ENCODE data around the gene MAD1L1. TPM values are rescaled to one million over a fixed set of nuclear protein-coding genes. Genes with fewer than 3 reads are reported as not detected.

The MAD1L1 gene
- total RNA-seq, 1 donor from 2014 or later, result 16.2 TPM

GRCh38 chr7:2016021-2016631 lies 216.6 kb downstream of the MAD1L1 start:
- H3K27me3 ChIP-seq (ENCODE audit: low read depth), result no peaks in the 10 kb centered on the region
- H3K4me3 ChIP-seq, result no peak overlapping the region
- no peak overlapping the region for H3K27ac ChIP-seq (replicated peaks)
- H3K9me3 ChIP-seq (replicated peaks), result no peaks in the 10 kb centered on the region
- intact Hi-C loops (cut with micrococcal nuclease), result no loop called here
- peaks cover 4% of the 10 kb centered on the region for H3K36me3 ChIP-seq
- peaks cover 33% of the 10 kb centered on the region for H3K4me1 ChIP-seq
- TF ChIP-seq, protein P1, sequence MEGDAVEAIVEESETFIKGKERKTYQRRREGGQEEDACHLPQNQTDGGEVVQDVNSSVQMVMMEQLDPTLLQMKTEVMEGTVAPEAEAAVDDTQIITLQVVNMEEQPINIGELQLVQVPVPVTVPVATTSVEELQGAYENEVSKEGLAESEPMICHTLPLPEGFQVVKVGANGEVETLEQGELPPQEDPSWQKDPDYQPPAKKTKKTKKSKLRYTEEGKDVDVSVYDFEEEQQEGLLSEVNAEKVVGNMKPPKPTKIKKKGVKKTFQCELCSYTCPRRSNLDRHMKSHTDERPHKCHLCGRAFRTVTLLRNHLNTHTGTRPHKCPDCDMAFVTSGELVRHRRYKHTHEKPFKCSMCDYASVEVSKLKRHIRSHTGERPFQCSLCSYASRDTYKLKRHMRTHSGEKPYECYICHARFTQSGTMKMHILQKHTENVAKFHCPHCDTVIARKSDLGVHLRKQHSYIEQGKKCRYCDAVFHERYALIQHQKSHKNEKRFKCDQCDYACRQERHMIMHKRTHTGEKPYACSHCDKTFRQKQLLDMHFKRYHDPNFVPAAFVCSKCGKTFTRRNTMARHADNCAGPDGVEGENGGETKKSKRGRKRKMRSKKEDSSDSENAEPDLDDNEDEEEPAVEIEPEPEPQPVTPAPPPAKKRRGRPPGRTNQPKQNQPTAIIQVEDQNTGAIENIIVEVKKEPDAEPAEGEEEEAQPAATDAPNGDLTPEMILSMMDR (IDR thresholded peaks at IDR 0.05; ENCODE audit: borderline replicate concordance), result no peak
- DNase-seq, result peak; percentile 7

GRCh38 chr7:2015251-2015871 lies 217.4 kb downstream of the MAD1L1 start:
- peak; percentile 7 for DNase-seq
- Histone ChIP-seq H3K4me3 (no peak overlapping the region), H3K27me3 (ENCODE audit: low read depth) (no peaks in the 10 kb centered on the region), H3K27ac (replicated peaks) (no peak overlapping the region), H3K9me3 (replicated peaks) (no peaks in the 10 kb centered on the region), H3K4me1 (peaks cover 35% of the 10 kb centered on the region), H3K36me3 (peaks cover 4% of the 10 kb centered on the region)
- TF ChIP-seq, protein P1 (IDR thresholded peaks at IDR 0.05; ENCODE audit: borderline replicate concordance), result no peak
- intact Hi-C loops (cut with micrococcal nuclease), result no loop called here

- intact Hi-C loops (cut with micrococcal nuclease), result no loop called here
- H3K36me3 ChIP-seq, result peaks cover 4% of the 10 kb centered on the region
- no peak overlapping the region for H3K4me3 ChIP-seq
- H3K27ac ChIP-seq (replicated peaks), result no peak overlapping the region
- H3K9me3 ChIP-seq (replicated peaks), result no peaks in the 10 kb centered on the region
- no peaks in the 10 kb centered on the region for H3K27me3 ChIP-seq (ENCODE audit: low read depth)
- TF ChIP-seq, protein P1 (IDR thresholded peaks at IDR 0.05; ENCODE audit: borderline replicate concordance), result no peak
- DNase-seq, result peak; percentile 12
- peaks cover 35% of the 10 kb centered on the region for H3K4me1 ChIP-seq
Observed at GRCh38 chr7:2014391-2015241, 218.1 kb downstream of the MAD1L1 start.

DNA sequence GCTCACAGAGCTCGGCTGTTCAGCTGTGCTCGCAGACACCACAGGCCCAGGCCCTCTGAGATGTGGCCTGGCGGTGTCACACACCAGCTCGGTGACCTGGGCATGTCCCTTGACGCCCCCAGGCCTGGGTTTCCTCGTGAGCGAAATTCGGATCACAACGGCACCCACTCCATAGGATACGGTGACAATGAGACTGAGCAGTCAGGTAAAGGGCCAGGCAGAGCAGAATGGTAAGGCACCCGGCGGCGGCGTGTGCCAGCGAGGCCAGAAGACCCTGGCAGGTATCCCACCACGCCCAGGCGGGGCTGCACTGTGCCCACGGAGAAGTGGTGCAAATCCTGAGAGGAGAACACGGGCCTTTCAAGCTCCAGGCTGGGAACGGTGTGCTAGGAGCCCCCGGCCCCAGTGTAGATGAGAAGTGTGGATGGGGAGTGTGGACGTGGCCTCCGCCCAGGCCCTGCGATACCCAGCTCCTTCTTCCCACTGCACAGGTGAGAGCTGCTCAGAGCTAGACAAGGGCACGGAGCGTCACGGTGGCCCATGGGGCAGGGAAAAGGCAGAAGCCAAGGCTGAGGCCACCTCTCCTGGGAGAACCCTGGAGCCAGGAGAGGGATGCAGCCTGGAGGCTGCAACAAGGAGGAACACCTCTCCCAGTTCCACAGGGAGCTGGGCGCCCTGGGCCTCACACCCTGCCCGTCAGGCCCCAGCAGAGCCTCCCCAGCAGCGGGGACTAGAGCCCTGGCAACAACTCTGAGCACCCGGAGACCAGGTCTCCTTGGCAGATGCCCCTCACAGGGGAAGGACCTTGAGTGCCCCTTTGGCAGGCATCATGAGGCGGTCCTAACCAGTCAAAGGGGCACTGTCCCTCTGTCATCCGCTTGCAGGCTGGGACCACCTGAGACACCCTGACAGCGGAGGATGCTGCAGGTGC lies 219.1 kb downstream of the MAD1L1 start:
- intact Hi-C loops (cut with micrococcal nuclease), result no loop called here
- TF ChIP-seq, protein P1 (IDR thresholded peaks at IDR 0.05; ENCODE audit: borderline replicate concordance), result no peak
- peaks cover 33% of the 10 kb centered on the region for H3K4me1 ChIP-seq
- H3K4me3 ChIP-seq, result no peak overlapping the region
- peaks cover 4% of the 10 kb centered on the region for H3K36me3 ChIP-seq
- H3K27ac ChIP-seq (replicated peaks), result no peak overlapping the region
- H3K27me3 ChIP-seq (ENCODE audit: low read depth), result no peaks in the 10 kb centered on the region
- DNase-seq, result peak; percentile 13
- no peaks in the 10 kb centered on the region for H3K9me3 ChIP-seq (replicated peaks)

- H3K4me1 ChIP-seq, result peaks cover 37% of the 10 kb centered on the region
- H3K27me3 ChIP-seq (ENCODE audit: low read depth), result no peaks in the 10 kb centered on the region
- intact Hi-C loops (cut with micrococcal nuclease), result no loop called here
- peak overlapping the region; percentile 23 for H3K27ac ChIP-seq (replicated peaks)
- peaks cover 4% of the 10 kb centered on the region for H3K36me3 ChIP-seq
- no peaks in the 10 kb centered on the region for H3K9me3 ChIP-seq (replicated peaks)
- DNase-seq, result peak; percentile 61
- H3K4me3 ChIP-seq, result no peak overlapping the region
- TF ChIP-seq, protein P1 (IDR thresholded peaks at IDR 0.05; ENCODE audit: borderline replicate concordance), result no peak
Observed at GRCh38 chr7:2012981-2013380, 219.8 kb downstream of the MAD1L1 start.

Measured in left ventricle myocardium inferior (tissue), 1 donor.